Glomerular endothelial cell (primary cell): ENCODE measurements around the gene NUDT14. TPM values are rescaled to one million over a fixed set of nuclear protein-coding genes. Genes with fewer than 3 reads are reported as not detected.

Source experiments
- DNase-seq: peaks from one replicate; pipeline ENCODE4 v3.0.0-alpha.2; 2011; ENCODE audit warnings: low read depth, low spot score; ENCODE audit errors: extremely low read depth
- total RNA-seq: library from RNA; depleted of rRNA; stranded (reverse); fragments of >200 nt; gene quantifications from 2 replicates; pipeline ENCODE4 v1.2.3, GENCODE V29; 2015

The NUDT14 gene
- total RNA-seq, 1 donor from 2014 or later = 69.8 TPM

DNA sequence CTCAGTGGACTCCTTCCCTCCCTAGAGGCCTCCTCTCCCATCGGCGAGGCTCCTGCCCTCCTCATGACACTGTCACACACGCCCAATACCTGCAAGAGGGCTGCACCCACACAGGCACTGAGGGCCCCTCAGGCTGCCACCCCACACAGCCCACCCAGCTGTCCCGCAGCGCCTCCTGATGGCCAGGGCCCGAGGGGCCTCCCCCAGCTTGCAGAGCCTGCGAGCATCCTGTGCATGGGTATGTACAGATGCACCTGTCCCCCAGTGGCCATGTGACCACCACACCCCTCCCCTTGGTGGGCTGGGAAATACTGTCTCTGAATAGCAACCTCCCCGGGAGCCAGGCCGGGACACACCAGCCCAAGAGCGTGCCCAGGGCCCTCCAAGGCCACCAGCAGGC is 19.0 kb upstream of the NUDT14 start:
- DNase-seq = no peak

DNA sequence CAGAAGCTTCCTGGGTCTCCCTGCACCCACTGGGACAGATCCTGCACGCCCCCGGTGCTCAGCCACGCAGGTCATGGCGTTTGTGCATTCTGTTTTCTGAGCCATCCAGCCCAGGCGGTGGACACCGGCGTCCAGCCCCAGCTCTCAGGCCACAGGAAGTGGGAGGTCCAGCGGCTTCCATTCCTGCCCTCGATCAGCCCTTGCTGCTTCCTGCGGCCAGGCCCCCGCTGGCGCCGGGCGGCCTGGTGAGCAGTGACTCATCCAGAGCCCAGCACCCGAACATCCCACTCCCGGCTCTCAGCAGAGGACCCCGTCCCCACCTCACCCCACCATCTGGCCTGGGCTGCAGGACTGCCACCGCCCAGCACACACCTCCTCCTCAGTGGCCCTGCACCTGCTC is 18.0 kb upstream of the NUDT14 start:
- no peak for DNase-seq

DNA sequence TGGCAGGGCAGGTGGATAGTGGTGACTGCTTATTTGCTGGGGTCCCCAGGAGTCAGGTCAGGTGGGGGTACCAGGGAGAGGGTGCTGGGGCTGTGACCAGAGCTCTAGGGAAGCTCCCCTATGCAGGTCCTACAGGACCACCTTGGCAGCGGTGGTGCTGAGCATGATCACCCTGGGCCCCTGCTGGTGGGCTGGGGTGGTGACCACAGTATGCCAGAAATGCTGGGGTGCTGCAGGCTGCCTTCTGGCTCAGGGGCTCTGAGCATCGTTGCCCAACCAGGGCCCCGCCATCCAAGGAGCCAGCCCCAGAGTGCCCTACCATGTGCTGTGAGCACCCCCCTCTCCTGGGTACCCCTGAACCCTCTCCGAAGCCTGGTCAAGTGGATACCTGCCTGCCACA is 17.5 kb upstream of the NUDT14 start:
- DNase-seq = no peak

DNA sequence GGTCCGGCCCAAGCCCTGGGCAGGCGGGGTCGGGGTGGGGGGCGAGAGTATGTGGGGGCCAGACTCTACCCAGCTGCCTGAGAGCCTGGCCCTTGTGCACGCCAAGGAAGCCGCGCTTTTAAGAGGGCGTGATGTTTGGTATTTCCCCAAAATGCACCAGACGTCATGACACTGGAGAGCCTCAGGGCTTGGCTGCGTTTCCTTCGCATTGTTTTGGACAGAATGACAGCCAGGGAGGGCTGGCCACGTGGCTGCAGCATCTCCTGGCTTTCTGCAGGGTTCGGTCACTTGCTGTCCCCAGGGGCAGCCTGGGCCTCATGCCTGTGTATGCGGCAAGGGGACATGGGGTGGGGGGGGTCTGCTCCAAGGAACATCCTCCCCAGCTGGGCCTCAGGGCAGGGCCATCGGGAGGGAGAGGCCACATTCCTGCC is 16.1 kb upstream of the NUDT14 start:
- DNase-seq = no peak

DNA sequence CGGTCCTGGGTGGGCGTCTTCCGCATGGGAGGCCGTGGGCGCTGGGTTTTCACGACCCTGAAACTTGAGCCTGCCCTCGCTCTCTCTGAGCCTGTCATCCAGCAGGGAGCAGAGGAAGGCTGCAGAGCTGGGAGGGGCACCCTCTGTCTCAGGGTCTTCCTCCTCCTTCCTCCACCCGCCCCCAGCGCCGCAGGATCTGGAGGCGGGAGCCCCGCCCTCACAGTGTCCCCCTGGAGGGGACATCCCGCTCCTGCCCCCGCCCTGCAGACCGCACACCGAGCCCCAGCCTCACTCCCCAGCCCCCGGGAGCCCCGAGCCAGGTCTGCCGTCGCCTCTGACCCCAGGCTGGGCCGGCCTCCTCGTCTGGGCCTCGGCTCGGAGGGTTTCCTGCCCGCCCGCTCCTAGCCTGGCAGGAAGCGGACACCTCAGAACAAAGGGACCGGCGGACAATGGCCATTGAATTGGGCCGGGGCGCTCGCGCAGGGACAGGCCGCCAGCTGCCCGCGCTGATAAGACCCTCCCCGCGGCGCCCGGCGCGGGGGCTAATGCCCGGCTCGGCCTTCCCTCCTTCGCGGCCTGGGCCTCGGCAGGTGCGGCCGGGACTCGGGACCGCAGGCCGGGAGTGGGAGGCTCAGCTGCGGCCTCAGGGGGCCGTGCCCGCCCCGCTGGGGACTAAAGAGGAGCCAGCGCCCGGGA is 15.3 kb upstream of the NUDT14 start:
- no peak for DNase-seq

DNA sequence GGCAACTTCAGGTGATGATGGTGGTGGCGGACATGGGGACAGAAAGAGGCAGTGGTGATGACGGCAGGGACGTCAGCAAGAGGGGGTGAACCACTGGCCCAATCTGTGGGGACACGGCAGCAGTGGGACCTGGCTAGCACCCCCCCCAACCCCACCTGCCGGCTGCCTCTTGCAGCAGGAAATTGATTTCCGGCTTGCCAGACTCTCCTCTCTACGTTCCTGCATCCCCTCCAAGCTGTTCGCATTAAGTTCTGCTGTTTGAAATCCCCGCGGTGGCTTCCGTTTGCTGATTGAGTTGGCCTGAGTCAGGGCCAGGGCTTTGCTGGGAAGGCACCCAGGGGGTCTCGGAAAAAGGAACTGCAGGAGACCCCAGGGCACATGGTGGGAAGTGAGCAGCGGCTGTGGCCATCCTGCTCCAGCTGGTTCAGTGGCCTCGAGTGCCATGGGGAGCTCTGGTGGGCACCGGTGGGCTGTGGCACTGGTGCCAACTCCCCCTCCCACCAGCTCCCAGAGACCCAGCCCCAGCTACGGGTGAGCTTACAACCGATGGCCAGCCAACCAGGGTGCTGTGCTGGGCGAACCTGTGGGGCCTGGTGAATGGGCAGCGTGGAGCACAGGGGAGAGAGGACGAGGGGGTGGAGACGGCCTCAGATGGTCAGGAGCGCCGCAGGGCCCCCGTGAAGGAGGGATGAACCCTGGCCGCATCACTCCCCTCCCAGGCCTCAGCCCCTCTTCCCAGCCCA is 14.6 kb upstream of the NUDT14 start:
- no peak for DNase-seq

DNA sequence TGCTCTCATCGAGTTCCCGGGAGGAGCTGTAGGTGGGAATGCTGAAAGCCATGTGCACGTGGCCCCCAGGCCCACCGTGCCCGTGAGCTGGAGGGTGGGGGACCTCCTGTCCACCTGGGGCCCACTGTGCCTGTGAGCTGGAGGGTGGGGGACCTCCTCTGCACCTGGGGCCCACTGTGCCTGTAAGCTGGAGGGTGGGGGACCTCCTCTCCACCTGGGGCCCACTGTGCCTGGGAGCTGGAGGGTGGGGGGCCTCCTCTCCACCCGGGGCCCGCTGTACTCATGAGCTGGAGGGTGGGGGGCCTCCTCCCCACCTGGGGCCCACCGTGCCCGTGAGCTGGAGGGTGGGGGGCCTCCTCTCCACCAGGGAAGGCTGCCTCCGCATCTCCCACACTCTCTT is 13.9 kb upstream of the NUDT14 start:
- no peak for DNase-seq

DNA sequence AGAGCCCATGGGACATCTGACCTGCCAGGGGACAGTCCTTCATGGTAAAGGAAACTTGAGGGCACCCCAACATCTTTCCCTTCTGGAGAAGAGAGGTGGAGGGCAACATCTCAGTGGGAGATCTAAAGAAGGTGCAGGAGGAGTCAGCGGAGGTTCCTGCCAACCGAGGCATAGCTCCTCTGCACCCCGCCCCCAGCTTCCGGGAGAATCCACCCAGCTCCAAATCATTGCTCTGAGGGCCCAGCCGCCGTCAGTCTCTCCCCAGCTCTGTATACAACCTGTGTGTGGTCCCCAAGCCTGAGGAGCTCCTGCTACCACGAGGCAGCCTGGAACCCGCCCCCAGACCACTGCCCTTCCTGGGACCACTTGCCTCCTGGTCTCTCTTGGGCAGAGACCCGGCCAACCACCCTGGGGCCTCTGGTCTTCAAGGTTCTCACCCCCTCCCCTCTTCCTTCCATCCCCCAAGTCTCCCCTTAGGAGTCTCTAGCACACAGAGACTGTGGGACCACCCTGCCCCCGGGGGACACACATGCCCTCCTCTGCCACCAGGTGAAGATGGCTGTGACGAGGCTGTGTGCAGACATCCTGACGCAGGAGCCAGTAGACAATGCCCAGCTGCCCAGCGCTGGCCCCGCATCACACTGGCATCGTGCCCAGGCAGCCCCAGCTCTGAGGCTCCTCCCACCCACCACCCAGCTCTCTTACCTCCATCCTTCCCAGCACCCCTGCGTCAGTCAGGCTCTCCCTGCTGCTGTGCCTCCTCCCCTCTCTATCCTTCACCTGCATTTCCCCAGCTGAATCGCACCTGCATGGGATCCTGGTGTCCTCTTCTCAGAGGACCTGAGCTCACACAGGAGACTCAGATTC is 13.0 kb upstream of the NUDT14 start:
- no peak for DNase-seq

DNA sequence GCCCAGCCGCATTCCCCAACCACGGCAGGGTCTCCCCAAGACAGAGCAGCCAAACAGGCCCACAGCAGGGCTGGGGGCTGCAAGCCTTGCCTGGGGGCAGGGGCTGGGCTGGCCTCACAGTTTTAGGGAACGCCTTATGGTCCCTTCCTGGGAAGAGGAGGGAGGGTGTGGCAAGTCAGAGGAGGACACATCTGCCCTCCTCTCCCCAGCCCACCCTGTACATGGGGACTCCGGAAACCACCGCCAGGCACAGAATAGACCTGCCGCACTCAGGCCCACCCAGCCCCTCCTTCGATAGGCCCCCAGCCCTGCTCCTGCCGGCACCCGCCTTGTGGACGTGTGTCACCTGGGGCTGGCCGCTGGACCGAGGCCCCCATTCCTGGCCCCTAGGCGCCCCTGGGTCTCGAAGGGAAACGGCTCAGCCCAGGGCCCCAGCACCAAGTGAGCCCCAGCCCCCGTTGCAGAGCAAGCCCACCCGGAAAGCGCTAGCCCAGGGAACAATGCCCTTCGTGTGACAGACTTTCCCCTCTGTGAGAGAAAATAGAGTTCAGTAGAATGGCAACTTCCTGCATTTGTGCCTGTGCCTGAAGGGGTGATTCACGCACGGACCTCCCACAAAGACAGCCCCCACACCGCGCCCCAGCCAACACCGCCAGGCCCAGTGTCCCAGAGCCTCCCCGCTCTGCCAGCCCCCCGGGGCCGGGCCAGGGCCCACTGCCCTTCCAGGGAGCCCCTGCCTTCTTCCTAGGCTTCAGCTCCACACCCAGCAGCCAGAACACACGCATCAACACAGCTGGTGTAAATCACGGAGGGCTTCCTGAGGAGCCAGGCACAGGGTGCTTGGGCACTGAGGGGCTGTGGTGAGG is 12.0 kb upstream of the NUDT14 start:
- no peak for DNase-seq

DNA sequence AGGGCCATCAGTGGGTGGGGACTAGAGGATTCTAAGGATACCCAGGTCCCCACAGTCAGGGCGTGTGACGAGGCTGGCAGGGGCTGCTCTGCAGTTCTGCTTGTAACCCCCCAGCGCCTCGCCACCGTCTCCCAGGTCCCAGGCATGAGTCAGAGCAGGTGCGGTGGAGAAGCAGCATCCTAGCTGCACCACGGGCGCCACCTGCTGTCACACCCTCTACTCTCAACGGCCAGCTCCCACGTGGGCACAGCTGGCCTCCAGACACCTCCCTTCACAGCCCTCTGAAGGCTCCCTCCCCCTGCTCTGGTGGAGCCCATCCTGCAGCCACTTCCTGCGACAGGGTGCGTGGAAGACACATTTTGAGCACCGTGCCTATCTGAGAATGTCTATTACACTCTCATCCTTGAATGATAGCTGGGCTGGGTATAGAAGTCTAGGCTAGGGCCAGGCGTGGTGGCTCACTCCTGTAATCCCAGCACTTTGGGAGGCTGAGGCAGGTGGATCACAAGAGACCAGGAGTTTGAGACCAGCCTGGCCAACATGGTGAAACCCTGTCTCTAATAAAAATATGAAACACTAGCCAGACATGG is 6.9 kb upstream of the NUDT14 start:
- DNase-seq = no peak

DNA sequence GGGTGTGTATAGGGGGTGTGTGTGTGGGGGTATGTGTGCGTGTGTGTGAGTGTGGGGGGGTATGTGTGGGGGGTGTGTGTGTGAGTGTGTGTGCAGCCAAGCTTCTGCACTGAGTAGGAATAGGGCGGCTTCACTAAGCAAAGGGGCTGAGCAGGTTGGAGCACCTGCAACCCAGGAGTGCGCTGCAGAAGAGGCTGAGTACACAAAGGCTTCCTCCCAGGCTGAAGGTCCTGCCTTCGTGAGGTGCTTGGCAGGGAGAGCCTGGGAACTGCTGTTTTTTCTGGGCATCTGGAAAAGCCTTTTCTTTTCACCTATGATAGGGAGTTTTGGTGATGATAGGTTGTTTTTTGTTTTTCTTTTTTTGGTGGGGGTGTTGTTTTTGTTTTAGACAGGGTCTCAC is 6.0 kb upstream of the NUDT14 start:
- DNase-seq = no peak

DNA sequence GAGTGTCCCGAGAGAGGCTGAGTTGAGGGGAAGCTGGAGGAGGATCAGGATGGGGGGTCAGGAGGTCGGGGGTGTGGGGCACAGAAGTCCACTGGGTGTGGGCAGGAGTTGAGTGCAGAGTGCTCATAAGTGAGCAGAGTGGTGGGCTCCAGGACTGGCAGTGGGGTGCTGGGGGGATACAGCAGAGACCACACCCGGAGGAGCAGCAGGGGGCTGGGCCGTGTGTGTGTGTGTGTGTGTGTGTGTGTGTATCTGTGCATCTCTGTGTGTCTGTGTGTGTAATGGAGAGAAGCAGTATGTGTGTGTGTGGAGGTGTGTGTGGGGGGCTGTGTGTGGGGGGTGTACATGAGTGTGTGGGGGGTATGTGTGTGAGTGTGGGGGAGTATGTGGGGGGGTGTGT is 4.9 kb upstream of the NUDT14 start:
- no peak for DNase-seq

DNA sequence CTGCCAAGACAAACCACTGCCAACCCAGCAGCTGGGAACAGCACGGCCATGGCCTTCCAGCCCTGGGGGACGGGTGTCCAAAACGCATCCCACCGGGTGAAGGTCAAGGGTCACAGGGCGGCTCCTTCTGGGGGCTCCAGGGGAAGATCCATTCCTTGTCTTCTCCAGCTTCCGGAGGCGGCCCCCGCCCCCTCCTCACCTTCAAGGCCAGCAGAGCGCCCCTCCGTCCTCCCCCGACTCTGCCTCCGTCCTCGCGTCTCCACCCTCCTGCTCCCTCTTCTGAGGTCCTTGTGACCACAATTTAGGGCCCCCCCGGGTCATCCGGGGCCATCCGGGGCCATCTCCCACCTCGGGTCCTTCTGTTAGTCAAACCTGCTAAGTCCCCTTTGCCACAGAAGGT is 3.9 kb upstream of the NUDT14 start:
- DNase-seq = no peak

DNA sequence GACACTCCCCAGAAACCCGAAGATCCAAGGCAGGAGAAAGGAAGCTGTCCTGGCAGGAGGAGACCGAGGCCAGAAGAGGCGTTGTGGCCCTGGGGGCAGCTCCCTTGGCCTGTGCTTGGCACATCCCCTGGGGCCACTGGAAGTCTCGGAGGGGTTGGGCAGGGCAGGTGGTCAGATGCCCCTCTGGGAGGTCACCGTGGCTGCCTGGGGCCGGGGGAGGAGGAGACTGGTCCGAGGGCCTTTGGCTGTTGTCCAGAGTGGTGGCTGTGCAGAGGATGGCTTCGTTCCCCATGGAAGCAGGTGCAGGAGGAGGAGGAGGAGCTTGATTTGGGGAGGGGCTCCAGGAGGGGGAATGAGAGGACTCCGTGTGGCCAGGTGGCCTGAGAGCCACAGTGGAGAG is 3.3 kb upstream of the NUDT14 start:
- no peak for DNase-seq

DNA sequence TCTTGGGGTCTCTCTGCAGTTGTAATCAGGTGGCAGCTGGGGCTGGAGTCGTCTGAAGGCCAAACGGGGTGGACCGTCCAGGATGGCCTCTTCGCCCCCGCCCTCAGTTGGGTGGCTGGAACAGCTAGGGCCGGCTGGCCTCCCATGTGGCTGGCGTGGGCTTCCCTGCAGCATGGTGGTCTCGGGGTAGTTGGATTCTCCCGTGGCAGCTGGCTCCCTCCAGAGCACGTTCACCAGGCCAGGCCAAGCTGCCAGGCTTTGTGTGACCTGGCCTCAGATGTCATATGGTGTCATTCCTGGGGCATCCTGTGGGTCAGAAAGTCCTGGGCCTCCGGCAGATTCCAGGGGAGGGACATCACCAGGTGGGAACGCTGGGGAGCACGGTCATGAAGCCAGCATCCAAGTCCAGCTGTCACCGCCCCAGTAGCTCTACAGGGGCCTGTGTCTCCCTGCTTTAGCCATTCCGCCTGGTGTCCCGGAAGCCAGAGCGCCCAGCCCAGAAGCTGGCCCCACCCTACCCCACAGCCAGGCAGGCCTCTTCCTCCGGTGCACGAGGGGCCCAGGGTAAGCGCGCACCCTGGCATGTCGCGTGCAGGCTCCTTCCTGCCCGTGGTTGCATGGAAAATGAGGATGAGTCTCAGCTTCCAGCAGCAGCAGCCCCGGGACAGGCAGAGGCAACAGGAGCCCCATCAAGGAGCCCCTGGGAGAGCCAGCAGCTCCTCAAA is 1.3 kb upstream of the NUDT14 start:
- no peak for DNase-seq

DNA sequence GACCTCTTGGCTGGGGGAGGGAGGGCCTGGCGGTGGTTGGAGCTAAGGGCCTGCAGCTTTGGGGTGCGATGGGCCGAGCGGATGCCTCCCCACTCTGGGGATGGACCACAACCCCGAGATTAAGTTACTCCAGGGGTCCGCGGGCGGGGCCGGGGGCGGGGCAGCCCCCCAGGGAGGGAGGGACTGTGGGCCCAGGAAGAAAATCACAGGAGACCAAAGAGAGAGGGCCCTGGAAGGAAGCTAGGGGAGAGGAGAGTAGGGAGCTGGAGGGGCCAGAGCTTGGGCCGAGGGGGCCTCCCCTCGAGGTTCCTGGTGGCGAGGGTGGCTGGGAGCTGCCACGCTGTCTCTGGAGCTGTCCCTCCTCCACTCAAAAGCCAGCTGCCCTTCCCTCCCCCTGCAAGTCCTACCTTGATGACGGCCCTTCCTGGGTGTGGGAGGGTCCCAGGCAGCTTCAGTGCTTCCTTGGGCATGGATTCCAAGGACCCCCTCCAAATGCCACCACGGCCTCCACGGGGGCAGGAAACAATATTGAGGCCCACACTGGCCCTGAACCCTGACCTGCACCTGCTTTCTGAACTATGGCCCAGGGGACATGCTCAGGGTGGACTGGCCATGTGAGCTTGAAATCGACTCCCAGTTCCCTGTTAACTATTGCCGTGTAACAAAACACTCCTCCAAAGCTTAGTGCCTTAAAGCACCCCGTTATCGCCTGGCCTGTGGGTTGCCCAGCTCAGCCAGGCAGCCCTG is 610 bp upstream of the NUDT14 start:
- DNase-seq = no peak

DNA sequence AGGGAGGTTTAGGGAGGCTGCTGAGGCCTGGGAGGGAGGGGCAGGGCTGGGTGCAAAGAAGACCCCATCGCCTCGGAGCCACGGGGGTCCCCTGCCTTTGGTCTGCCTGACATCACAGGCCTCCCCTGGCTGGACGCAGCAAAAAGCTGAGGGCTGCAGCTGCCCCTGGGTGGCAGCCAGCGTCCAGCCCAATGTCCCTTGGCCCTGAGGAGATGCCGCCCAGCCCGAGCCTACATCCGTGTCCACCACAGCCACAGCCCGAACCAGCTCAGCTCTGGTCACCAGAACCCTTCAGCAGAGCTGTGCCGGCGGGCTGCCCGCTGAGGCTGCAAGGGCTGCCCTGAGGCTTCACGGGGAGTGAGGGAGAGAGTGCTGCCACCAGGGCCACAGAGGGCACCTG is 1.9 kb downstream of the NUDT14 start:
- no peak for DNase-seq

DNA sequence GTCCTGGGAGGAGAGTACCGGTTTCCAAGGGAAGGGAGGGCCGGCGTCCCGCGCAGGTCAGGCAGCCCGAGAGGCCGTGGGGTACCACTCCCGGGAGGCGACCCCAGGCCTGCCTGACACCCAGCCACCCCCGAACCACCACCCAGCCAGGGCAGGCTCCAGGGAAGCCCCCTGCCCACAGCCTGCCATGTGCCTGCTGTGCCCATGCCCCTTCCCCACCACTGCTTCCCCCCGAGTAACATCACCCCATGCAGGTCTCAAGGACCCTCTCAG is 2.3 kb downstream of the NUDT14 start:
- no peak for DNase-seq
